Measurements from ENCODE around the gene GPX2.

DNA sequence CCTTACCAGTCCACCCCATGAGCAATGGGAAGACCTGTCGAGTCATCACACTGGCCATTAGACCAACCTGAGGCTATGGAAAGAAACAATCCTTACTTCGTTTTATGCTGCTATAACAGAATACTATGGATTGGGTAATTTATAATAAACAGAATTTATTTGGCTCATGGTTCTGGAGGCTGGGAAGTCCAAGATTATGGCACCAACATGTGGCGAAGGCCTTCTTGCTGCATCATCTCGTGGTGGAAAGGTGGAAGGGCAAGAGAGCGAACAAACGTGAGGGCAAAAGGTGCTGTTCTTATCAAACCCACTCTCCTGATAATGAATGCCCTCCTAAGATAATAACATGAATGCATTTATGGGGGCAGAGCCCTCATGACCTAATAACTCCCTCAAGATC lies 53.2 kb downstream of the GPX2 start:
- TF ChIP-seq POLR2A (IDR thresholded peaks at IDR 0.05): no peak
- TF ChIP-seq, protein P1, sequence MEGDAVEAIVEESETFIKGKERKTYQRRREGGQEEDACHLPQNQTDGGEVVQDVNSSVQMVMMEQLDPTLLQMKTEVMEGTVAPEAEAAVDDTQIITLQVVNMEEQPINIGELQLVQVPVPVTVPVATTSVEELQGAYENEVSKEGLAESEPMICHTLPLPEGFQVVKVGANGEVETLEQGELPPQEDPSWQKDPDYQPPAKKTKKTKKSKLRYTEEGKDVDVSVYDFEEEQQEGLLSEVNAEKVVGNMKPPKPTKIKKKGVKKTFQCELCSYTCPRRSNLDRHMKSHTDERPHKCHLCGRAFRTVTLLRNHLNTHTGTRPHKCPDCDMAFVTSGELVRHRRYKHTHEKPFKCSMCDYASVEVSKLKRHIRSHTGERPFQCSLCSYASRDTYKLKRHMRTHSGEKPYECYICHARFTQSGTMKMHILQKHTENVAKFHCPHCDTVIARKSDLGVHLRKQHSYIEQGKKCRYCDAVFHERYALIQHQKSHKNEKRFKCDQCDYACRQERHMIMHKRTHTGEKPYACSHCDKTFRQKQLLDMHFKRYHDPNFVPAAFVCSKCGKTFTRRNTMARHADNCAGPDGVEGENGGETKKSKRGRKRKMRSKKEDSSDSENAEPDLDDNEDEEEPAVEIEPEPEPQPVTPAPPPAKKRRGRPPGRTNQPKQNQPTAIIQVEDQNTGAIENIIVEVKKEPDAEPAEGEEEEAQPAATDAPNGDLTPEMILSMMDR (IDR thresholded peaks at IDR 0.05): no peak
